HG03139 (cell line): Measurements from ENCODE around the gene RYR1.
"Not testable (repeated sequence)": the region's sequence is repeated elsewhere in the genome, so short reads cannot be mapped to it uniquely, and the experiment has no call there.

Experiments used
- ATAC-seq: cut with Tn5 transposase; IDR thresholded peaks from one replicate; pipeline ENCODE4 v1.9.1; 2021; ENCODE audit not compliant: unreplicated experiment

The RYR1 gene

DNA sequence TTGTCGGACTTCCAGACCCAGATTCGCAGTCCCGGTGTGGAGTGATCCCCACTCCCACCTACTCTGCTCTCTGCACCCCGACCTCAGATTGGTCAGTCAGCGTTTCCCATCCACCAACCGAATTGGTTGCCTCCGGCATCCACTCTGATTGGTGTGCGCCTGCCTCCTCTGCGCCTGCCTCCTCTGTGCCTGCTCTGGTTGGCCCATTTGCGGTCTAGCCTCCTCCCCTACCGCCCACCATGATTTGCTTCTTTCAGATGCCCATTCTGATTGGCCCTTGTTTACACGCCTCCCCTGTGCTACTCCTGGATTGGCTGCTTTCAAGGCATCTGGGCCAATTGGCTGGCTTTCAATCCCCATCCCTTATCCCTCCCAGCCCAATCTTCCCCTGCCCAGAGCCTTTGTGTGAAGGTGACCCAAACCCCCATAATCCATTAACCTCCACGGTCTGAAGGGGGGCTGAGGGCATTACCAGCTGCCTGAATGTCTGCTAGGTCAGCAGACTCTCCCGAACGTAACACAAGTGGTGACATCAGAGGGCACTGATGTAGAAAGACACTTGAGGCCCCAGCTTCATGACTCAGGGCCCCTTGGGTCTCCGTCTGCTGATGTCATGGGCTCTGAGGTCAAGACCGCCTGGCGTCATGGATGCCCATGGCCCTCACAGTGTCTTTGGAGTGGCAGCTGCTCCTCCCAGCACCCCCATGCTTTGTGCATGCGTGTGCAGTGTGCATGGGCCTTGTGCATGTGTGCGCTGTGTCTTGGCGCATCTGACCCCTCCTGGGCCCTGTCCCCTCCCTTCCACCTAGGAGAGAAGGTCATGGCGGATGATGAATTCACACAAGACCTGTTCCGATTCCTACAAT, 103.8 kb downstream of the RYR1 start:
- no peak for ATAC-seq

DNA sequence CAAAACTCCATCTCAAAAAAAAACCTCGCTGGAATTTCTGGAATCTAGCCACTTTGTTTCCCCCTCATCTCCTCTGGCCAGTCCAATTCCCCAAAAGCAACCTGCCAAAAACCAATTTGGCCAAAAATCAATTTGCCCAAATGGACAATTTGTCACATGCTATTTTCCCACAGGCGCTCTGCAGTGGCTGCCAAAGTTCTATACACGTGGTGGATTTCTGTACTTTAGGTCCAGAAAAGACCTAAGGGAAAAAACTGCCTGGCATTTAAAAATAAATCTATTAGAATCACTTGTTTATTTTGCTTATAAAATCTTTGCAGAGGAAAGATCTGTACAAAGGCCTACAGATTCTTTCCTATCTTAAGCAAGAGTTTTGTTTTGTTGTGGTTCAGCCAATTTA, 104.9 kb downstream of the RYR1 start:
- ATAC-seq, result no peak

DNA sequence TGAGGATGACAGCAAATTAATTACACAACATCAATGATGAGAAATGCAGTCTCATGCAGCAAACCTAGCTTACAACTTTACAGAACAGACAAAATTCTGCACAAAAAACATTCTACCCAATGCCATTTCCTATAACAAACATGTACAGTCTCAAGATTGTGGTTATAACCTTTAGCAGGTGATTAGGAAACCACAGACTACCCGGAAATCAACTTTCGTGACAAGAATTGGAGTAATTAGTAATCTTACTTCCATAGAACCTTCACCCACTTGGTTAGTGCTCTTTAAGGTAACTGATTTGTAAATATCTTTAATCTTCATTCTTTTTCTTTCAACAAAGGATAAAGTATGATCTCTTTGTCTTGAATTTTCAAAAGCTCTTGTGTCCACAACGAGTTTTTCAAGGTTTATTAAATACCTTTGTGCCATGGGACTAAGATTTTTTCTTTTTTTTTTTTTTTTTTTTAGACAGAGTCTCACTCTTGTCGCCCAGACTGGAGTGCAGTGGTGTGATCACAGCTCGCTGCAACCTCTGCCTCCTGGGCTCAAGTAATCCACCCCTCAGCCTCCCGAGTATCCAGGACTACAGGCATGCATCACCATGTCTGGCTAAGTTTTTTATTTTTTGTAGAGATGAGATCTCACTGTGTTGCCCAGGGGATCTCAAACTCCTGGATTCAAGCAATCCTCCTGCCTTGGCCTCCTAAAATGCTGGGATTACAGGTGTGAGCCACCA, 105.5 kb downstream of the RYR1 start:
- no peak for ATAC-seq

DNA sequence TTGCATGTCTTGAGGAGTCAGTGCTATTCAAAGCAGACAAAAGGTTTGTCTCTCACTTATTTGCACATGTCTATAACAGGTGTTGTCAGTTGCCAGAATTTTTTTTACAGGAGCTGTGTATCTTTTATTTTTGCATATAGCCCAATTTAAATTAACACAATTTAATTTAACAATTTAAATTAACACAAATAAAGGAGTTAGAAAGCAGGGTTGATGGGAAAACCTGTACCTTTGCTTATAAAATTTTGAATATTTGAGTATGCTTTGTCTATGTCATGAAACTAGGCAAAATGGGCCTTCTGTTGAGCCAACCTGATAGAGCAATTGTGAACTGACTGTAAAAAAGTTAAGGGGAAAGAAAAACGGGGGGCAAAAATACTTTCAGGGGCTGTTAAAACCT, 106.3 kb downstream of the RYR1 start:
- no peak for ATAC-seq

DNA sequence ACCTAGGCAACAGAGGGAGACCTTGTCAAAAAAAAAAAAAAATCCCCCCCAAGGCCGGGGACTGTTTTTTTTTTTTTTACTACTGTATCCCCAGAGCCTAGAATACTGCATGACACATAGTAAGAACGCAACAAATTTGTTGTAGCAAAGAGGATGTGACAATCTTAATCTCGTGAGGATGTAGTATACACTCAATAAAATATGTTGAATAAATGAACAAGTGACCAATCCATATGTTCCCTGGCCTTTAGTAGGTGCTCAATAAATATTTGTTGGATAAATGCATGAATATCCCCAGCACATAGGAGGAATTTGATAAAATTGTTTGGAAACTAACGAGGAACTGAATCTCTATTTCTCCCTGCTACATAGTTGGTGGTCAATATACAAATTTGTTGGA, 108.5 kb downstream of the RYR1 start:
- no peak for ATAC-seq

GRCh38 chr19:38543286-38543806, 109.9 kb downstream of the RYR1 start:
- no peak for ATAC-seq

DNA sequence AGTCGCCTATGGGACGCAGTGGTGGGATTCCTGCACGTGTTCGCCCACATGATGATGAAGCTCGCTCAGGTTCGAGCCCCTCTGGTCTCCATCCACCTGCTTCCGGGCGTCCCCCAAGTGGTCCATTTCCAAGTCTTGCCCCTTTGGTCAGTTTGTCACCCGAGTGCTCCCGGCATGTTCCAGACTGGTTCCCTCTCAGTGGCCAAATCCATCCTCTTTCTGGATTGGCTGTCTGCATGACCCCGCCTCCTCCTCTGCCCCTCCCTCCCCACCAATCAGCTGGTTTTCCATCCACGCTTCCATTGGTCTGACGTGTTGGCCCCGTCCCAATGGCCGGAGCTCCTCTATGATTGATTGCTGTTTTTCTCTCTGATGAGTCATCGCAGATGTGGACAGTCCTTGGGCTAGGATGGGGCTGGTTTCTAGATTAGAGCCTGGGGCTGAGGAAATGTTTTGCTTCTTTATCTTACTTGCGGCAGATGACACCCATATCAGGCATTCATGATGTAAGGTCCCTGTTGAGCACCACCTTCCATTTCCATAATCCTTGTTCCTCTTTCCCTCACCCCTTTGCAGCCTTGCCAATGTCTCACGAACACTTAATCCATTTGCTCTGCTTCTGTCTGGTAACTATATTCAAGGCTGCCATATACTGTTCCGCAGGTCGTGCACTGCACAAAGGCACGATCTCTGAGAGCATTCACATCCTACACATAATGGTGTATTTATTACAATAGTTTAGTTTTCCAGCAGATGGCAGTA, 110.5 kb downstream of the RYR1 start:
- no peak for ATAC-seq

DNA sequence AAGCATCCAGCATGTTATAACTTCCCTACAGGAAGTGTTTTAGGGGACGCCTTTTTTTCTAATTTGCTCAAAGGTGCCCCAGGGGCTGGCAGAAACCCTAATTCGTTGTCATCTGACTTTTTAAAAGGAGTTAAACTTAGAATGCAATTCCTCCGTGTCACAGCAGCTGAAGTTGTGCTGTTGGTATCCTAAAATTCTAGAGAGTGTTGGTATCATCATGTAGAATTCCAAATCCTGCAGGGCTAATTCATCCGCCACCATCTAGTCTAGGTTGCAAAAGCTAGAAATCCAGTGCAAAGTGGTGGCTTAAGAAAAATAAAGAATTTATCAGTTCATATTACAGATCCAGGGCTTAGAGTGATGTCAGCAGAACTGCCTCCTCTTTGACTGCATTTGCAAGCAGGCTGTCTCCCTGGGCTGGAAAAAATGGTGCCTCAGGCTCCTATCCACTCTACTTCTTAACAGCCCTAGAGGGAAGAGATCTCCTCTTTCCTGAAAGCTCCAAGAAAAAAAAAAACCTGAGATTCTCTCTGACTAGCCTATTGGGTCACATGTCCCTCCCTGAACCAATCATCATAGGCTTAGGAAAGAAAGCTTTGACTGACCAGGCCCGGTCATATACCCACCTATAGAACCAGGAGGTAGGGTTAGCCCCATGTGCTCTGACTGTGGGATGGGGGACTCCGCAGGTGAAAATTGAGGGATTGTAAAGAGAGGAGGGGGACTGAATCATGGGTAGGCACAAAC, 111.3 kb downstream of the RYR1 start:
- ATAC-seq, result no peak

GRCh38 chr19:38545596-38545995, 112.1 kb downstream of the RYR1 start:
- ATAC-seq, result no peak

- no peak for ATAC-seq
Measured at GRCh38 chr19:38547421-38547820, 113.9 kb downstream of the RYR1 start.

- no peak for ATAC-seq
Measured at GRCh38 chr19:38549061-38549460, 115.6 kb downstream of the RYR1 start.

GRCh38 chr19:38549942-38550341, 116.5 kb downstream of the RYR1 start:
- no peak for ATAC-seq

- ATAC-seq, result no peak
Measured at GRCh38 chr19:38550376-38550775, 116.9 kb downstream of the RYR1 start.

GRCh38 chr19:38551450-38551813, 117.9 kb downstream of the RYR1 start:
- peak; percentile 58 for ATAC-seq

GRCh38 chr19:38553239-38553638, 119.7 kb downstream of the RYR1 start:
- not testable (repeated sequence) for ATAC-seq

GRCh38 chr19:38554676-38555141, 121.2 kb downstream of the RYR1 start:
- no peak for ATAC-seq

GRCh38 chr19:38555200-38555599, 121.7 kb downstream of the RYR1 start:
- no peak for ATAC-seq

DNA sequence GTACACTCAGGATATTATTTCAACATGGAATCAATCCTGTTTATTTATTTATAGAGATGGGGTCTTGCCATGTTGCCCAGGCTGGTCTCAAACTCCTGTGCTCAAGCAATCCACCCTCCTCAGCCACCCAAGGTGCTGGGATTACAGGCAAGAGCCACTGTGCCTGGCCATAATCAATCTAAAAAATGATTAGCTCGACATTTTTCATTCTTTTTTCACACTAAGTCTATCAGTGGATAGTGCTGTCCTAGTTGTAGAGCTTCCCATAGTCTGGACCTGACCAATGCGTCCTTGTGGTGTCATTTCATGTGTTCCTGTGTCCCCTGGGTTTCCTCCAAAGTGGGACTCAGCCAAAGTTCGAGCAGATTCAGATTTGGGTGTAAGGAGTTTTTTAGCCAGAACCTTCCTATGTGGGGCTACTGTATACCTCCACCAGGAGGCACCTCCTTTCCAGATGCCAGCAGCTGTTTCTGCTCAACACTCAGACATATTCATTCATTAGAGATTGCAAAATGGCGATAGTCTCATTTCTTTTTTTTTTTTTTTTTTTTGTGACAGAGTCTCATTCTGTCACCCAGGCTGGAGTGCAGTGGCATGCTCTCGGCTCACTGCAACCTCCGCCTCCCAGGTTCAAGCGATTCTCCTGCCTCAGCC, 123.2 kb downstream of the RYR1 start:
- ATAC-seq, result no peak

DNA sequence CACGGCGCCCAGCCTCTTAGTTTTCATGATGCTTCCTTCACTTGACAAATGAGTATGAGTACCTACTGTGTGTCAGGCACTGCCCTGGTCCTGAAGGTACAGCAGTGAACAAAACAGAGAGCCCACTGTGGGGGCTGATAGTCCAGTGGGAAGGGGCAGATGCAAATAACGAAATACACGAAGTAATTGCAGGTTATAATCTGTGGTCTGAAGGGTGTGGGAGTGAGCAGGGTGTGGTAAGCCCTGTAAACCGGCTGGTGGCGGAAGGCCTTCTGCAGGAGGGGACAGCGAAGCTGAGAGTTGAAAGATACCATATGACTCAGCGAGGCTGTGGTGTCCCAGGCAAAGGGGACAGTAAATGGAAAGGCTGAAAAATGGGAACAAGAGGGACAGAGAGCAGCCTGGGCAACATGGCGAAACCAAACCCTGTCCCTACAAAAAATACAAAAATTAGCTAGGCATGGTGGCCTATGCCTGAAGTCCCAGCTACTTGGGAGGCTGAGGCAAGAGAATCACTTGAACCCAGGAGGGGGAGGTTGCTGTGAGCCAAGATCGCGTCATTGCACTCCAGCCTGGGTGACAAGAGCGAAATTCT, 123.8 kb downstream of the RYR1 start:
- no peak for ATAC-seq

- not testable (repeated sequence) for ATAC-seq
Measured at GRCh38 chr19:38558933-38559332, 125.4 kb downstream of the RYR1 start.
